GM10266 (cell line): ENCODE results near the gene FBXO31.

Source experiments
- DNase-seq: peaks from one replicate; pipeline ENCODE4 v3.0.0; 2012; ENCODE audit errors: extremely low spot score
- CTCF ChIP-seq: IDR thresholded peaks from 2 replicates; pipeline ENCODE4 v1.5.1; 2012; ENCODE audit warnings: mild to moderate bottlenecking, low read depth; ENCODE audit not compliant: control insufficient read depth, insufficient read depth; ENCODE audit errors: missing control alignments

FBXO31 gene

GRCh38 chr16:87348616-87349157 is 34.9 kb downstream of the FBXO31 start:
- no peak for TF ChIP-seq CTCF

GRCh38 chr16:87347932-87348615 is 35.5 kb downstream of the FBXO31 start:
- DNase-seq, result no peak
- no peak for TF ChIP-seq CTCF

More at GRCh38 chr16:87348616-87349157, 34.9 kb downstream of the FBXO31 start:
- no peak for DNase-seq

GRCh38 chr16:87346517-87347060 is 37.0 kb downstream of the FBXO31 start:
- no peak for TF ChIP-seq CTCF
- DNase-seq, result no peak

- no peak for DNase-seq
- TF ChIP-seq CTCF, result no peak
These were observed 37.7 kb downstream of the FBXO31 start for GRCh38 chr16:87345726-87346424.

GRCh38 chr16:87344931-87345631 is 38.5 kb downstream of the FBXO31 start:
- no peak for DNase-seq
- TF ChIP-seq CTCF, result no peak

- no peak for TF ChIP-seq CTCF
These were observed 39.2 kb downstream of the FBXO31 start for GRCh38 chr16:87344165-87344930.

More at GRCh38 chr16:87344165-87344930, 39.2 kb downstream of the FBXO31 start:
- DNase-seq, result no peak
